ENCODE measurements around the gene RBMS3.

RBMS3 gene

DNA sequence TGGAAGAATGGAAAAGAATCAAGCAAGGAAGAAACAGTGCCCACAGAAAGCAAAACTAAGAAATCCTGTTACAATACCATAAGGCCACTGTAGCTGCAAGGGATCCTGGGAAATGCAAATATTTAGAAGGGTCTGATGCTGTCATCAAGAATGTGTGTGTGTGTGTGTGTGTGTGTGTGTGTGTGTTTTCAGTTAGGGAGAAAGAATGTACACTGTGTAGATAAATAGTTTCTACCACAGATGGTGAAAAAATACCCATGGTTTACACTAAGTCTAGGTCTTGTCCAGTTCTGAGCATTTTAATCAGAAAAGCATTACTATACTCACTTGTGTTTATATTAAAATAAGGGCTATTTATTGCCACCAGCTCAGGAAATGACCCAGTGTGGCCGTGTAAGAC is 355.0 kb downstream of the RBMS3 start:
- Histone ChIP-seq H3K14ac (ENCODE audit: low read length) (no peak overlapping the region), H3K36me3 (ENCODE audit: control insufficient read depth in 1 of 2, insufficient read depth in 2 of 2, low read length in 2 of 2) (no peaks in the 10 kb centered on the region), H3K9me3 (ENCODE audit: insufficient read depth, low read depth, low read length) (no peaks in the 10 kb centered on the region), H3K4ac (ENCODE audit: low read depth, low read length) (no peak overlapping the region), H3K9ac (ENCODE audit: low read length) (no peak overlapping the region), H3K18ac (ENCODE audit: low read length) (no peak overlapping the region), H3K23ac (ENCODE audit: low read length) (no peak overlapping the region), H2BK12ac (ENCODE audit: low read length) (no peak overlapping the region), H2AK5ac (ENCODE audit: low read length) (no peak overlapping the region), H4K8ac (ENCODE audit: low read depth, low read length) (no peak overlapping the region), H2AFZ (ENCODE audit: insufficient read depth, low read length, poor library complexity) (no peak overlapping the region), H2BK5ac (ENCODE audit: low read depth, low read length, poor library complexity) (no peak overlapping the region), H3K79me2 (ENCODE audit: control insufficient read depth, insufficient read depth, low read length, poor library complexity) (no peaks in the 10 kb centered on the region), H4K91ac (ENCODE audit: low read depth, low read length) (no peak overlapping the region), H3K27me3 (ENCODE audit: insufficient read depth, low read length) (no peaks in the 10 kb centered on the region), H3K4me3 (ENCODE audit: low read depth, low read length) (no peak overlapping the region), H3K4me2 (ENCODE audit: low read length) (no peak overlapping the region), H3K4me1 (ENCODE audit: control insufficient read depth in 1 of 2, insufficient read depth in 2 of 2, low read length in 2 of 2) (no peaks in the 10 kb centered on the region), H3K79me1 (ENCODE audit: low read length) (no peaks in the 10 kb centered on the region), H3K27ac (ENCODE audit: low read depth, low read length) (no peak overlapping the region), H2BK120ac (ENCODE audit: insufficient read depth, low read length, poor library complexity) (no peak overlapping the region), H4K12ac (ENCODE audit: low read depth, low read length) (no peak overlapping the region)
- no peak for DNase-seq
- no CpG with 5 or more reads among the region's 1 CpG for WGBS (ENCODE audit: extremely low coverage, insufficient coverage, insufficient read length)

DNA sequence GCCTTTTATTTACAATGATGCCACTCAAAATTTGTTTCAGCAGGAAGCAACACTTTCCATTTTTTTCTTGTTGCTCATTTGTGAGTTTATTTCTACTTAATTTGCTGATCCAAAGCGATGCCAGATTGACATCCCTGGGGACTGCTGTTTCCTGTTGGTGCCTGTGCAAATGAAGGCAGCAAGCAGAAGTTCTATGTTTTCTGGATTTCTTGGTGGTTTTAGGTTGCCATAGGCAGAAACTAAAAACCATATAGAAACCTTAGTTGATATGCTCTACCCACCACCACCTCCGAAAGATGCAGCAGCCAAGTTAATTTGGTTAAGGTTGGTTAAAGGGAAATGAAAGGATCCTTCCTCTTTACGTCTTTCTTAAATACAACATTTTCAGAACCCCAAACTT is 356.2 kb downstream of the RBMS3 start:
- no peak overlapping the region for H2BK12ac ChIP-seq (ENCODE audit: low read length)
- no peak overlapping the region for H2BK120ac ChIP-seq (ENCODE audit: insufficient read depth, low read length, poor library complexity)
- H4K12ac ChIP-seq (ENCODE audit: low read depth, low read length) = no peak overlapping the region
- H3K9ac ChIP-seq (ENCODE audit: low read length) = no peak overlapping the region
- no peak overlapping the region for H2BK5ac ChIP-seq (ENCODE audit: low read depth, low read length, poor library complexity)
- H3K14ac ChIP-seq (ENCODE audit: low read length) = no peak overlapping the region
- WGBS (ENCODE audit: extremely low coverage, insufficient coverage, insufficient read length) = no CpG with 5 or more reads among the region's 3 CpGs
- no peaks in the 10 kb centered on the region for H3K79me2 ChIP-seq (ENCODE audit: control insufficient read depth, insufficient read depth, low read length, poor library complexity)
- H2AK5ac ChIP-seq (ENCODE audit: low read length) = no peak overlapping the region
- H2AFZ ChIP-seq (ENCODE audit: insufficient read depth, low read length, poor library complexity) = no peak overlapping the region
- no peak overlapping the region for H3K27ac ChIP-seq (ENCODE audit: low read depth, low read length)
- H4K91ac ChIP-seq (ENCODE audit: low read depth, low read length) = no peak overlapping the region
- H3K36me3 ChIP-seq (ENCODE audit: control insufficient read depth in 1 of 2, insufficient read depth in 2 of 2, low read length in 2 of 2) = no peaks in the 10 kb centered on the region
- H3K18ac ChIP-seq (ENCODE audit: low read length) = no peak overlapping the region
- no peaks in the 10 kb centered on the region for H3K79me1 ChIP-seq (ENCODE audit: low read length)
- H3K23ac ChIP-seq (ENCODE audit: low read length) = no peak overlapping the region
- H3K4me2 ChIP-seq (ENCODE audit: low read length) = no peak overlapping the region
- H3K4me1 ChIP-seq (ENCODE audit: control insufficient read depth in 1 of 2, insufficient read depth in 2 of 2, low read length in 2 of 2) = no peaks in the 10 kb centered on the region
- no peak for DNase-seq
- H3K9me3 ChIP-seq (ENCODE audit: insufficient read depth, low read depth, low read length) = no peaks in the 10 kb centered on the region
- no peak overlapping the region for H3K4ac ChIP-seq (ENCODE audit: low read depth, low read length)
- H3K4me3 ChIP-seq (ENCODE audit: low read depth, low read length) = no peak overlapping the region
- no peaks in the 10 kb centered on the region for H3K27me3 ChIP-seq (ENCODE audit: insufficient read depth, low read length)
- no peak overlapping the region for H4K8ac ChIP-seq (ENCODE audit: low read depth, low read length)

GRCh38 chr3:29639578-29640290 is 358.9 kb downstream of the RBMS3 start:
- H3K27ac ChIP-seq (ENCODE audit: low read depth, low read length) = no peak overlapping the region
- H3K79me2 ChIP-seq (ENCODE audit: control insufficient read depth, insufficient read depth, low read length, poor library complexity) = no peaks in the 10 kb centered on the region
- no peak overlapping the region for H2AFZ ChIP-seq (ENCODE audit: insufficient read depth, low read length, poor library complexity)
- H3K9me3 ChIP-seq (ENCODE audit: insufficient read depth, low read depth, low read length) = no peaks in the 10 kb centered on the region
- no peaks in the 10 kb centered on the region for H3K36me3 ChIP-seq (ENCODE audit: control insufficient read depth in 1 of 2, insufficient read depth in 2 of 2, low read length in 2 of 2)
- DNase-seq = no peak
- H3K18ac ChIP-seq (ENCODE audit: low read length) = no peak overlapping the region
- no CpG with 5 or more reads among the region's 2 CpGs for WGBS (ENCODE audit: extremely low coverage, insufficient coverage, insufficient read length)
- H3K4me3 ChIP-seq (ENCODE audit: low read depth, low read length) = no peak overlapping the region
- H3K14ac ChIP-seq (ENCODE audit: low read length) = no peak overlapping the region
- H4K12ac ChIP-seq (ENCODE audit: low read depth, low read length) = no peak overlapping the region
- no peak overlapping the region for H2AK5ac ChIP-seq (ENCODE audit: low read length)
- H2BK12ac ChIP-seq (ENCODE audit: low read length) = no peak overlapping the region
- no peak overlapping the region for H2BK5ac ChIP-seq (ENCODE audit: low read depth, low read length, poor library complexity)
- H3K4ac ChIP-seq (ENCODE audit: low read depth, low read length) = no peak overlapping the region
- H4K8ac ChIP-seq (ENCODE audit: low read depth, low read length) = no peak overlapping the region
- peaks cover 0 to 7% of the 10 kb centered on the region in 2 experiments for H3K4me1 ChIP-seq (ENCODE audit: control insufficient read depth in 1 of 2, insufficient read depth in 2 of 2, low read length in 2 of 2)
- H4K91ac ChIP-seq (ENCODE audit: low read depth, low read length) = no peak overlapping the region
- no peaks in the 10 kb centered on the region for H3K79me1 ChIP-seq (ENCODE audit: low read length)
- H3K4me2 ChIP-seq (ENCODE audit: low read length) = no peak overlapping the region
- no peak overlapping the region for H3K9ac ChIP-seq (ENCODE audit: low read length)
- H3K27me3 ChIP-seq (ENCODE audit: insufficient read depth, low read length) = no peaks in the 10 kb centered on the region
- no peak overlapping the region for H2BK120ac ChIP-seq (ENCODE audit: insufficient read depth, low read length, poor library complexity)
- H3K23ac ChIP-seq (ENCODE audit: low read length) = no peak overlapping the region

GRCh38 chr3:29642393-29643033 is 361.6 kb downstream of the RBMS3 start:
- H2BK120ac ChIP-seq (ENCODE audit: insufficient read depth, low read length, poor library complexity) = no peak overlapping the region
- no peaks in the 10 kb centered on the region for H3K79me2 ChIP-seq (ENCODE audit: control insufficient read depth, insufficient read depth, low read length, poor library complexity)
- WGBS (ENCODE audit: extremely low coverage, insufficient coverage, insufficient read length) = no CpG with 5 or more reads among the region's 5 CpGs

More at GRCh38 chr3:29642393-29643033, 361.6 kb downstream of the RBMS3 start:
- H2BK12ac ChIP-seq (ENCODE audit: low read length) = no peak overlapping the region
- H3K4ac ChIP-seq (ENCODE audit: low read depth, low read length) = no peak overlapping the region
- no peak overlapping the region for H2AK5ac ChIP-seq (ENCODE audit: low read length)
- no peaks in the 10 kb centered on the region for H3K9me3 ChIP-seq (ENCODE audit: insufficient read depth, low read depth, low read length)
- H3K79me1 ChIP-seq (ENCODE audit: low read length) = no peaks in the 10 kb centered on the region
- H3K4me3 ChIP-seq (ENCODE audit: low read depth, low read length) = no peak overlapping the region
- H2BK5ac ChIP-seq (ENCODE audit: low read depth, low read length, poor library complexity) = no peak overlapping the region
- no peak overlapping the region for H3K4me2 ChIP-seq (ENCODE audit: low read length)
- no peak overlapping the region for H3K18ac ChIP-seq (ENCODE audit: low read length)
- H4K91ac ChIP-seq (ENCODE audit: low read depth, low read length) = no peak overlapping the region
- H3K27me3 ChIP-seq (ENCODE audit: insufficient read depth, low read length) = no peaks in the 10 kb centered on the region
- no peak overlapping the region for H2AFZ ChIP-seq (ENCODE audit: insufficient read depth, low read length, poor library complexity)
- no peak overlapping the region for H3K14ac ChIP-seq (ENCODE audit: low read length)
- H4K12ac ChIP-seq (ENCODE audit: low read depth, low read length) = no peak overlapping the region
- H3K4me1 ChIP-seq (ENCODE audit: control insufficient read depth in 1 of 2, insufficient read depth in 2 of 2, low read length in 2 of 2) = peaks cover 0 to 7% of the 10 kb centered on the region in 2 experiments
- no peak overlapping the region for H3K23ac ChIP-seq (ENCODE audit: low read length)
- no peak overlapping the region for H3K27ac ChIP-seq (ENCODE audit: low read depth, low read length)
- no peak overlapping the region for H3K9ac ChIP-seq (ENCODE audit: low read length)
- no peak overlapping the region for H4K8ac ChIP-seq (ENCODE audit: low read depth, low read length)
- no peaks in the 10 kb centered on the region for H3K36me3 ChIP-seq (ENCODE audit: control insufficient read depth in 1 of 2, insufficient read depth in 2 of 2, low read length in 2 of 2)
- DNase-seq = no peak
